ENCODE data around the gene C1orf74.

C1orf74 gene

GRCh38 chr1:209747580-209748262 is 36.6 kb downstream of the C1orf74 start:
- H3K9me3 ChIP-seq: no peaks in the 10 kb centered on the region
- peak; percentile 99 for TF ChIP-seq CTCF (IDR thresholded peaks at IDR 0.05)
- H3K27me3 ChIP-seq: no peaks in the 10 kb centered on the region
- peak overlapping the region; percentile 84 for H3K27ac ChIP-seq
- H3K36me3 ChIP-seq: no peaks in the 10 kb centered on the region
- peaks cover 53 to 54% of the 10 kb centered on the region in 2 experiments for H3K4me1 ChIP-seq (ENCODE audit: control insufficient read depth in 1 of 2, insufficient read depth in 1 of 2, low read depth in 1 of 2, low read length in 1 of 2)
- H3K4me3 ChIP-seq (ENCODE audit: low read depth in 1 of 2, low read length in 1 of 2): peak overlapping the region; percentile 26 to 37

DNA sequence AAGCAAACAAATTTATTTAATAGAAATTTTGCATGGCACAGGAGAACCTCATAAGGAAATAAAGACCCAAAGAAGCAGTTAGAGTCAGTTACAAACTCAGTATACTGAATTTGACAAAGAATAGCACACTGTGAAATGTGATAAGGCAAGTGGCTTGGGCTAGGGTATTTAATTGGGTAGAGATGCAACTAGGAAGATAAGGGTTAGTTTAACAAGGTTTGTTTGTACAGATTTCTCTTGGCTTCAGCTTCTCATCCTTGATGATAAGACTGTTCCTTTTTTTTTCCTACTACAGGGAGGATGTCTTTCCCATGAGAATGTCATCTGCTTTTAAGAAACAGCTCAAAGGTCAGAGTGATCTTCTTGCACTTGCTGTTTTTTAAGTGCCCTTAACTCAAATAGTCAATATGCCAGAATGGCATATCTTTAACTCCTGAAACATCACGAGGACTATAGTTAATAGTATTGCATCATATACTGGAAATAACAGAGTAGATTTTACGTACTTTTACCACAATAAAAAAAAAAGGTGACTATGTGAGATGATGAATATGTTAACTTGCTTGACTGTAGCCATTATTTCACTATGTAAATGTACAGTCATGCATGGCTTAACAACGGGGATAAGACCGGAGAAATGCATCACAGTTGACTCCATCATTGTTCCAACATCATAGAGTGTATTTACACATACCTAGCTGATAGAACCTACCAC is 37.8 kb downstream of the C1orf74 start:
- H3K9me3 ChIP-seq: no peaks in the 10 kb centered on the region
- TF ChIP-seq CTCF (IDR thresholded peaks at IDR 0.05): no peak
- no peak overlapping the region for H3K27ac ChIP-seq
- no peaks in the 10 kb centered on the region for H3K27me3 ChIP-seq
- peaks cover 42 to 43% of the 10 kb centered on the region in 2 experiments for H3K4me1 ChIP-seq (ENCODE audit: control insufficient read depth in 1 of 2, insufficient read depth in 1 of 2, low read depth in 1 of 2, low read length in 1 of 2)
- no peaks in the 10 kb centered on the region for H3K36me3 ChIP-seq
- no peak overlapping the region for H3K4me3 ChIP-seq (ENCODE audit: low read depth in 1 of 2, low read length in 1 of 2)

- Histone ChIP-seq H3K27ac (no peak overlapping the region), H3K9me3 (no peaks in the 10 kb centered on the region), H3K36me3 (no peaks in the 10 kb centered on the region), H3K27me3 (no peaks in the 10 kb centered on the region), H3K4me1 (ENCODE audit: control insufficient read depth in 1 of 2, insufficient read depth in 1 of 2, low read depth in 1 of 2, low read length in 1 of 2) (peaks cover 7 to 8% of the 10 kb centered on the region in 2 experiments), H3K4me3 (ENCODE audit: low read depth in 1 of 2, low read length in 1 of 2) (no peak overlapping the region)
- no peak for TF ChIP-seq CTCF (IDR thresholded peaks at IDR 0.05)
Measured at GRCh38 chr1:209743145-209743482, 41.2 kb downstream of the C1orf74 start.

DNA sequence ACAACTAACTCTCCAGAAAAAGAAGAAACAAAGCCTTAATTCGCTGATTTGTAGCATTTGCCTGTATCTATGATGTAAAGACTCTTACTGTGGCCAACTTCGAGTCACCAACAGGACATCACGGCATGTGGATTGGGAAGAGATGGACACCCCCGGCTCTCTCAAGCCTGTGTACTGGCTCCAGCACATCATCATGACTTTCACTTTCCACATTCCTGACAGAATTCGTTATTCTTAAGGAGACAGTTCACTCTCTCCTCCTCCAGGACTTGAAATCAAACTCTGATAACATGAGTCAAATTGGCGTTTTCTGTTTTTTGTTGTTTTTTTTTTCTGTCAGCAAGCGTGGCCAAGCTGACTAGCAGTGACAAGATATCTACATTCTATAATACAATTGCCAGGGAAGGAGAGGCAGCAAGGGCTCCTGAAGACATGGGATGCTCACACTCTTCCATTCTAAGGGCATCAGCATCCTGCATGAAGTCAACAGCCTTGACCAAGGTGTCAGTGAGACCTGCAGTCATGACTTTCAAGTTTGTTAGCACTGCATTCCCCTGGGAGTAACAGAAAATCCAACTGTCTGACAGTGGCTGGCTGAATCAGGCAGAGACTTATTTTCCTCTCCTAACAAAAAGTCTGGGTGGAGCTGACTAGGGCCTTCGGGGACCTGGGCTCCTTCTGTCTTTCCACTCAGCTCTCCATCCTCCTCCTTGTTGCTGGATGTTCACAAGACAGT is 41.8 kb downstream of the C1orf74 start:
- Histone ChIP-seq H3K27me3 (no peaks in the 10 kb centered on the region), H3K4me3 (ENCODE audit: low read depth in 1 of 2, low read length in 1 of 2) (no peak overlapping the region), H3K9me3 (no peaks in the 10 kb centered on the region), H3K36me3 (no peaks in the 10 kb centered on the region), H3K4me1 (ENCODE audit: control insufficient read depth in 1 of 2, insufficient read depth in 1 of 2, low read depth in 1 of 2, low read length in 1 of 2) (peaks cover 3 to 4% of the 10 kb centered on the region in 2 experiments), H3K27ac (no peak overlapping the region)
- TF ChIP-seq CTCF (IDR thresholded peaks at IDR 0.05): no peak

DNA sequence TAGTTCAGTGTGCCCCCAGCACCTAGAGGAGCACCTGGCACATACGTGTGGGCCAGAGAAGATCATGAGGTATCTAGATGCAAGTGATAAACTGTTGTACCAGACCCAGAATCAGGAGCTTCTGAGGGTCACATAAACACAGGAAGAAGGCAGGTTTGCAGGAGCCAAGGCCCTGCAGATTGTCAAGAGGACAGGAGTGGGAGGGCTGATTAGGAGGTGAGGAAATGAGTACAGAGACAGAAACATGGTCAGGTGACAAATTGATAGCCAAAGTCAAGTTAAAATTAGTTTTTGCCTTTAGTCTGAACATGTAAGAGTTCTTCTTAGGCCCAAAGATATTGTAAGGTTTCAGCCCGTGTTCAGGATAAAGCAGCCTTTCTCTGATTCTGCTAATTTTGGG is 42.5 kb downstream of the C1orf74 start:
- Histone ChIP-seq H3K27ac (no peak overlapping the region), H3K9me3 (no peaks in the 10 kb centered on the region), H3K4me1 (ENCODE audit: control insufficient read depth in 1 of 2, insufficient read depth in 1 of 2, low read depth in 1 of 2, low read length in 1 of 2) (no peaks in the 10 kb centered on the region), H3K27me3 (peaks cover under 1% of the 10 kb centered on the region), H3K4me3 (ENCODE audit: low read depth in 1 of 2, low read length in 1 of 2) (no peak overlapping the region), H3K36me3 (no peaks in the 10 kb centered on the region)
- TF ChIP-seq CTCF (IDR thresholded peaks at IDR 0.05): no peak

Measured in neutrophil (primary cell).